GM12878 (cell line): ENCODE measurements around the gene TGFBR3. TPM values are rescaled to one million over a fixed set of nuclear protein-coding genes. Genes with fewer than 3 reads are reported as not detected.
A peak's percentile ranks its signal among the peaks of the same experiment; 100 is the strongest.

Source experiments
- ATAC-seq: fragments of 200-7000 bp; cut with Tn5 transposase; 3 replicates; pipeline ENCODE4 v1.9.1; 2020; ENCODE audit warnings: mild to moderate bottlenecking, moderate library complexity
- BruUV-seq: library from RNA; stranded (reverse); fragments of 400-500 nt; replicated peaks from 2 replicates; lab custom pipeline; 2021; lab: Mats Ljungman, UMichigan
- CTCF ChIA-PET: fragments of 300-600 bp; sonication (Branson Sonifier 250); formaldehyde crosslinking; extraction: SDS; loops from one replicate; lab custom pipeline; 2021; ENCODE audit warnings: inconsistent platforms; lab: Yijun Ruan, JAX
- POLR2A ChIA-PET: fragments of 350-600 bp; formaldehyde crosslinking; extraction: SDS; loops from one replicate; lab custom pipeline; 2021; ENCODE audit warnings: inconsistent platforms; lab: Charles Lee
- RAD21 ChIA-PET: fragments of 300-600 bp; sonication (Branson Sonifier 250); formaldehyde crosslinking; loops from one replicate; lab custom pipeline; 2023; ENCODE audit warnings: antibody characterized with exemption; ENCODE audit not compliant: unreplicated experiment; lab: Charles Lee
- SMC1A ChIA-PET: fragments of 300-600 bp; sonication (Branson Sonifier 250); formaldehyde crosslinking; loops from one replicate; lab custom pipeline; 2023; ENCODE audit not compliant: unreplicated experiment, uncharacterized antibody; lab: Charles Lee
- DNase-seq: peaks from one replicate; pipeline ENCODE4 v3.0.0-alpha.2; 2011; ENCODE audit warnings: low read depth, low spot score
- FAIRE-seq: peaks from 3 replicates; lab custom pipeline; 2011; peaks lifted over from hg19 to GRCh38; lab: Jason Lieb, UNC
- H2AFZ ChIP-seq: 2 replicates; pipeline ENCODE4 v1.6.0; 2011; ENCODE audit warnings: low read depth, low read length, control low read depth; ENCODE audit not compliant: control insufficient read depth
- H3K27ac ChIP-seq: 2 replicates; pipeline ENCODE4 v1.5.1; 2011; ENCODE audit warnings: control low read depth; ENCODE audit not compliant: control insufficient read depth, insufficient read depth
- H3K27me3 ChIP-seq, 2 experiments: replicated peaks in 1 of 2; 2 replicates each; pipeline versions ENCODE4 v1.6.0 to v1.6.1; 2011; ENCODE audit warnings: low read length in 1 of 2; ENCODE audit not compliant: control insufficient read depth in 2 of 2, insufficient read depth in 2 of 2
- H3K36me3 ChIP-seq, 2 experiments: 2 replicates each; pipeline ENCODE4 v1.5.1; 2011; ENCODE audit warnings: low read length in 1 of 2; ENCODE audit not compliant: control insufficient read depth in 2 of 2, insufficient read depth in 2 of 2
- H3K4me1 ChIP-seq: 2 replicates; pipeline ENCODE4 v1.6.1; 2011; ENCODE audit warnings: mild to moderate bottlenecking, low read length, moderate library complexity, mixed read lengths; ENCODE audit not compliant: control insufficient read depth, insufficient read depth
- H3K4me2 ChIP-seq: 2 replicates; pipeline ENCODE4 v1.6.0; 2011; ENCODE audit warnings: control low read depth; ENCODE audit not compliant: control insufficient read depth, insufficient read depth
- H3K4me3 ChIP-seq: fragments of 200-600 bp; sonication (generic); 2 replicates; pipeline ENCODE4 v1.5.1; 2016
- H3K79me2 ChIP-seq: 2 replicates; pipeline ENCODE4 v1.6.0; 2011; ENCODE audit warnings: low read length; ENCODE audit not compliant: control insufficient read depth, insufficient read depth
- H3K9ac ChIP-seq: 2 replicates; pipeline ENCODE4 v1.8.0; 2011; ENCODE audit warnings: low read length, control low read depth, mixed read lengths; ENCODE audit not compliant: control insufficient read depth, insufficient read depth
- H3K9me3 ChIP-seq: replicated peaks from 3 replicates; pipeline ENCODE4 v1.5.1; 2011; ENCODE audit warnings: mild to moderate bottlenecking, low read length; ENCODE audit not compliant: control insufficient read depth, insufficient read depth
- H4K20me1 ChIP-seq: 2 replicates; pipeline ENCODE4 v1.6.0; 2011; ENCODE audit not compliant: control insufficient read depth, insufficient read depth
- FOS ChIP-seq: IDR thresholded peaks from 3 replicates; pipeline ENCODE4 v1.6.1; 2011; ENCODE audit warnings: borderline replicate concordance; ENCODE audit not compliant: insufficient read length; ENCODE audit errors: extremely low read depth
- HDAC6 ChIP-seq: fragments of 200-600 bp; sonication (generic); IDR thresholded peaks from one replicate; pipeline ENCODE4 v1.8.0; 2017; ENCODE audit warnings: antibody characterized with exemption; ENCODE audit not compliant: unreplicated experiment
- IRF3 ChIP-seq: fragments of 450-650 bp; IDR thresholded peaks from 2 replicates; pipeline ENCODE4 v1.6.1; 2014; ENCODE audit warnings: mild to moderate bottlenecking
- PAX5 ChIP-seq: IDR thresholded peaks from 2 replicates; pipeline ENCODE4 v1.6.1; 2011; ENCODE audit warnings: low read depth, low read length, borderline replicate concordance
- POLR2A ChIP-seq: IDR thresholded peaks from 2 replicates; pipeline ENCODE4 v1.6.1; 2011; ENCODE audit warnings: low read depth, mild to moderate bottlenecking, low read length
- POLR2AphosphoS5 ChIP-seq: IDR thresholded peaks from 2 replicates; pipeline ENCODE4 v1.6.1; 2011; ENCODE audit warnings: mild to moderate bottlenecking, low read length, inconsistent platforms
- TCF12 ChIP-seq: IDR thresholded peaks from 2 replicates; pipeline ENCODE4 v1.6.1; 2011; ENCODE audit warnings: low read depth, mild to moderate bottlenecking, low read length
- ZBTB4 ChIP-seq: fragments of 450-650 bp; formaldehyde crosslinking; IDR thresholded peaks from 2 replicates; pipeline ENCODE4 v1.4.0; 2022; ENCODE audit warnings: mild to moderate bottlenecking, moderate library complexity
- ZBTB40 ChIP-seq: fragments of 450-650 bp; IDR thresholded peaks from 2 replicates; pipeline ENCODE4 v1.6.1; 2016; ENCODE audit warnings: mild to moderate bottlenecking, moderate library complexity, borderline replicate concordance
- WGBS: methylation state at CpG from one replicate; pipeline ENCODE4 v1.1.6; 2016; ENCODE audit warnings: low lambda C conversion rate; ENCODE audit not compliant: insufficient replicate concordance, insufficient coverage; ENCODE audit errors: missing lambda C conversion rate; 5-methylcytosine and 5-hydroxymethylcytosine counted together
- in situ Hi-C: fragments of 300-500 bp; cut with MboI; formaldehyde crosslinking; loops from 9 replicates; pipeline ENCODE4 v1.14.3; 2018; ENCODE audit warnings: mixed read lengths
- intact Hi-C: fragments of 100-400 bp; cut with micrococcal nuclease; formaldehyde crosslinking; loops from one replicate; pipeline ENCODE4 v1.14.2; 2022; ENCODE audit not compliant: unreplicated experiment
- polyA plus RNA-seq, 11 experiments: library from polyadenylated mRNA; depleted of rRNA in 4 of 11; unstranded in 6 of 11; stranded (reverse) in 5 of 11; fragments of >200 nt; fragmentation: Nextera tagmentation in 4 of 11; fragmentation: Illumina TruSeq in 1 of 11; extraction: Ambion mirVana in 4 of 11; extraction: Trizol in 1 of 11; gene quantifications; 1 replicate in 1 of 11; 2 replicates in 10 of 11; pipeline versions ENCODE4 v1.2.1 to v1.2.3, GENCODE V29; 2011 to 2016; ENCODE audit warnings: inconsistent platforms in 2 of 11, missing spikeins in 2 of 11, low read depth in 1 of 11
- total RNA-seq, 4 experiments: library from RNA; depleted of rRNA in 3 of 4; stranded (reverse); fragments of >200 nt in 3 of 4; fragmentation: Illumina TruSeq in 1 of 4; extraction: Trizol in 1 of 4; gene quantifications; 2 replicates each; pipeline versions ENCODE4 v1.2.1 to v1.2.3, GENCODE V29; 2013 to 2021

The TGFBR3 gene
- total and polyA plus RNA-seq, 10 of the 15 experiments (the other 5 are each of a cell fraction or from before 2014, with no cell fraction given) = 2.7 to 16.5 (median 12.6) TPM

- Histone ChIP-seq H4K20me1 (no peaks in the 10 kb centered on the region), H3K9me3 (no peaks in the 10 kb centered on the region), H3K79me2 (no peaks in the 10 kb centered on the region), H3K27ac (no peak overlapping the region), H3K27me3 (no peaks in the 10 kb centered on the region), H3K9ac (no peak overlapping the region), H3K4me1 (peaks cover 36% of the 10 kb centered on the region), H2AFZ (no peak overlapping the region), H3K36me3 (no peaks in the 10 kb centered on the region), H3K4me2 (no peak overlapping the region), H3K4me3 (no peak overlapping the region)
- in situ Hi-C loops = no loop called here
- peak; percentile 36; the same call in 1 of the 2 replicates for TF ChIP-seq PAX5
- TF ChIP-seq POLR2A = no peak
- TF ChIP-seq TCF12 = no peak
- no peak for TF ChIP-seq POLR2AphosphoS5
- no peak for TF ChIP-seq IRF3
- TF ChIP-seq ZBTB4 = no peak
- TF ChIP-seq HDAC6 = no peak
- no peak for TF ChIP-seq ZBTB40
- no peak for TF ChIP-seq FOS
- DNase-seq = no peak
- POLR2A ChIA-PET = no interaction called here
- 26% methylated on average over 4 of the region's 4 CpGs for WGBS
- intact Hi-C loops = loop anchor here (5.0 kb wide), 1 partner anchor 208 kb away; the partner anchor contains the start of gene CDC7
- BruUV-seq = no TSS peak
- SMC1A ChIA-PET = interaction anchor here (0.8 to 1.1 kb wide), 3 partner anchors 13 to 205 kb away, joined by 3 read pairs; no protein-coding TSS in a partner anchor
- RAD21 ChIA-PET = no interaction called here
- ATAC-seq = no peak
- CTCF ChIA-PET = interaction anchor here (0.8 to 3.0 kb wide), 2 partner anchors 14 to 207 kb away, joined by 3 to 10 read pairs; no protein-coding TSS in a partner anchor
- FAIRE-seq = no peak
Observed at GRCh38 chr1:91710261-91710660, 175.7 kb downstream of the TGFBR3 start.
